Osteoblast (primary cell): ENCODE data around the gene GALM. TPM values are rescaled to one million over a fixed set of nuclear protein-coding genes. Genes with fewer than 3 reads are reported as not detected.

Experiments used
- DNase-seq: peaks from one replicate; pipeline ENCODE4 v3.0.0; 2011; ENCODE audit warnings: low spot score, mixed read lengths; ENCODE audit not compliant: insufficient read length; ENCODE audit errors: missing footprints
- H2AFZ ChIP-seq: 2 replicates; pipeline ENCODE4 v1.6.0; 2011; ENCODE audit warnings: mild to moderate bottlenecking, low read length
- H3K27ac ChIP-seq: 2 replicates; pipeline ENCODE4 v1.5.1; 2011; ENCODE audit warnings: mild to moderate bottlenecking, low read depth, low read length, moderate library complexity
- H3K27me3 ChIP-seq: 2 replicates; pipeline ENCODE4 v1.6.0; 2012; ENCODE audit warnings: mild to moderate bottlenecking, control low read depth, inconsistent platforms, low read length, moderate library complexity; ENCODE audit not compliant: insufficient read depth
- H3K36me3 ChIP-seq: 2 replicates; pipeline ENCODE4 v1.5.1; 2011; ENCODE audit warnings: mild to moderate bottlenecking, low read length, control low read depth, moderate library complexity; ENCODE audit not compliant: insufficient read depth
- H3K4me1 ChIP-seq: 2 replicates; pipeline ENCODE4 v1.5.1; 2011; ENCODE audit warnings: mild to moderate bottlenecking, low read length, control low read depth, moderate library complexity; ENCODE audit not compliant: insufficient read depth
- H3K4me2 ChIP-seq: 2 replicates; pipeline ENCODE4 v1.6.0; 2011; ENCODE audit warnings: mild to moderate bottlenecking, low read length; ENCODE audit not compliant: insufficient read depth
- H3K4me3 ChIP-seq: fragments of 200-600 bp; sonication (generic); 3 replicates; pipeline ENCODE4 v1.5.1; 2012; ENCODE audit warnings: mild to moderate bottlenecking, low read length, inconsistent platforms; ENCODE audit not compliant: insufficient read depth
- H3K79me2 ChIP-seq: 2 replicates; pipeline ENCODE4 v1.6.0; 2012; ENCODE audit warnings: mild to moderate bottlenecking, low read length, control low read depth, inconsistent platforms; ENCODE audit not compliant: insufficient read depth
- H3K9me3 ChIP-seq: 2 replicates; pipeline ENCODE4 v1.5.1; 2011; ENCODE audit warnings: low read depth, low read length, control low read depth
- H4K20me1 ChIP-seq: 2 replicates; pipeline ENCODE4 v1.6.0; 2012; ENCODE audit warnings: mild to moderate bottlenecking, low read length, control low read depth; ENCODE audit not compliant: insufficient read depth
- total RNA-seq: library from RNA; depleted of rRNA; stranded (reverse); fragments of >200 nt; gene quantifications from 2 replicates; pipeline ENCODE4 v1.2.3, GENCODE V29; 2012
- TF ChIP-seq, protein P1 (sequence below): IDR thresholded peaks from 2 replicates; pipeline ENCODE4 v1.5.1; 2011; ENCODE audit warnings: mild to moderate bottlenecking, low read depth, low read length, moderate library complexity; ENCODE audit errors: extremely low read depth

GALM gene
- total RNA-seq, 1 donor: 50.7 TPM

DNA sequence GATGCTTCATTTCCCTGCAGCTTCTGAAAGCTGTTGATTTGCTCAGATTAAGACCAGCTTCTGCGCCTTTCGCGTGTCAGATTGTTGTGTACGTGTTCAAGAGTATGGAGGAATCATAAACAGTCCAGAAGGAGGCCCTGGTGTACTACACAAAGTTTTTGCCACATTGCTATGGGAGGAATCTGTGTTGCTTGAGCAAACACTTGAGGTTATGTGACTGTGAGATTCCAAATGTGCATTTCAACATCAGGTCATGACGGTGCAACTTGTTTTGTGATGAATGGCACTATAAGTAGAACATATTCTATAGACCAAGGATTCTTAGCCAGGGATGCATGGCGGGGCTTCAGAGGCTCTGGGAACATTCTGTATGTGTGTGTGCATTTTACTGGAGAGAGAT lies 50.3 kb downstream of the GALM start:
- Histone ChIP-seq H3K9me3 (no peaks in the 10 kb centered on the region), H4K20me1 (no peaks in the 10 kb centered on the region), H3K27me3 (no peaks in the 10 kb centered on the region), H3K4me2 (no peak overlapping the region), H3K27ac (peak overlapping the region; percentile 82), H2AFZ (peak overlapping the region; percentile 66), H3K4me3 (no peak overlapping the region), H3K79me2 (no peaks in the 10 kb centered on the region), H3K36me3 (no peaks in the 10 kb centered on the region), H3K4me1 (peaks cover 25% of the 10 kb centered on the region)
- DNase-seq: no peak
- TF ChIP-seq, protein P1, sequence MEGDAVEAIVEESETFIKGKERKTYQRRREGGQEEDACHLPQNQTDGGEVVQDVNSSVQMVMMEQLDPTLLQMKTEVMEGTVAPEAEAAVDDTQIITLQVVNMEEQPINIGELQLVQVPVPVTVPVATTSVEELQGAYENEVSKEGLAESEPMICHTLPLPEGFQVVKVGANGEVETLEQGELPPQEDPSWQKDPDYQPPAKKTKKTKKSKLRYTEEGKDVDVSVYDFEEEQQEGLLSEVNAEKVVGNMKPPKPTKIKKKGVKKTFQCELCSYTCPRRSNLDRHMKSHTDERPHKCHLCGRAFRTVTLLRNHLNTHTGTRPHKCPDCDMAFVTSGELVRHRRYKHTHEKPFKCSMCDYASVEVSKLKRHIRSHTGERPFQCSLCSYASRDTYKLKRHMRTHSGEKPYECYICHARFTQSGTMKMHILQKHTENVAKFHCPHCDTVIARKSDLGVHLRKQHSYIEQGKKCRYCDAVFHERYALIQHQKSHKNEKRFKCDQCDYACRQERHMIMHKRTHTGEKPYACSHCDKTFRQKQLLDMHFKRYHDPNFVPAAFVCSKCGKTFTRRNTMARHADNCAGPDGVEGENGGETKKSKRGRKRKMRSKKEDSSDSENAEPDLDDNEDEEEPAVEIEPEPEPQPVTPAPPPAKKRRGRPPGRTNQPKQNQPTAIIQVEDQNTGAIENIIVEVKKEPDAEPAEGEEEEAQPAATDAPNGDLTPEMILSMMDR: no peak

- TF ChIP-seq, protein P1: no peak
- DNase-seq: no peak
- Histone ChIP-seq H3K4me1 (peaks cover 28% of the 10 kb centered on the region), H3K27me3 (no peaks in the 10 kb centered on the region), H3K27ac (no peak overlapping the region), H3K36me3 (no peaks in the 10 kb centered on the region), H2AFZ (no peak overlapping the region), H3K79me2 (no peaks in the 10 kb centered on the region), H4K20me1 (no peaks in the 10 kb centered on the region), H3K4me3 (no peak overlapping the region), H3K9me3 (no peaks in the 10 kb centered on the region), H3K4me2 (no peak overlapping the region)
These were observed 52.7 kb downstream of the GALM start for GRCh38 chr2:38718601-38719000.

DNA sequence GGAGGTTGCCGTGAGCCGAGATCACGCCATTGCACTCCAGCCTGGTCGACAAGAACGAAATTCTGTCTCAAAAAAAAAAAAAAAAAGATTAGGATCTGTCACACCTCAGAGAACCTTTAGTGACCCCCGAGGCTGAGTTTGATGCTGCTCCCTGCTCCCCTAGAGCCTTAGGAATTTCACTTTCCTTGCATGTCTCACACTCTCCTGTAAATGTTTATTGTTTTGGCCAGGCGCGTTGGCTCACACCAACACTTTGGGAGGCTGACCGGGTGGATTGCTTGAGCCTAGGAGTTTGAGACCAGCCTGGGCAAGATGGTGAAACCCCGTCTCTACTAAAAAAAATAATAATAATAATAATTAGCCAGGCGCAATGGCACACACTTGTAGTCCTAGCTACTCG lies 53.8 kb downstream of the GALM start:
- Histone ChIP-seq H2AFZ (no peak overlapping the region), H4K20me1 (no peaks in the 10 kb centered on the region), H3K79me2 (no peaks in the 10 kb centered on the region), H3K4me3 (no peak overlapping the region), H3K9me3 (no peaks in the 10 kb centered on the region), H3K4me2 (no peak overlapping the region), H3K27me3 (no peaks in the 10 kb centered on the region), H3K27ac (no peak overlapping the region), H3K4me1 (peaks cover 28% of the 10 kb centered on the region), H3K36me3 (no peaks in the 10 kb centered on the region)
- TF ChIP-seq, protein P1: no peak
- DNase-seq: no peak

DNA sequence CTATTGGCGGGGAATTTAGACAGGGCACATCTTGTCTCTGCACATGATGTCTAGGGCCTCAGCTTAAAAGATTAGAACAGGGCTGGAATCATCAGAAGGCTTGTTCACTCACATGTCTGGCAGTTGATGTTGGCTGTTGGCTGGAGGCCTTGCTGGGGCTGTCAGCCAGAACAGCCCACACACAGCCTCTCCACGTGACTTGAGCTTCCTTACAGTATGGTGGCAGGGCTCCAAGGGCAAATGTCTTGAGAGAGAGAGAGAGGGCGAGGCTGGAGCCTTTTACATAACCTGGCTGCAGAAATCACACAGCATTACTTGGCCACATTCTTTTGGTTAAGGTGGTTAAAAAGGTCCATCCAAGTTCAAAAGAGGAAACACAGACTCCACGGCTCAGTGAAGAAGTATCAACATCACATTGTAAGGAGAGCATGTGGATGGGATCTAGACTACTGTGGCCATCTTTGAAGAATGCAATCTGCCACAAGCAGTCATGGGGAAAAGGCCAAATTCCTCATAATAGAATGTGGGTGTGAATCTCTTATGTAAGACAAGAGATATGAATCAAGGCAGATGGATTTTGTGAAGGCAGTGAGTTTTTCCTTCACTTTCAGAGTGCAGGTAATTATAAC lies 54.8 kb downstream of the GALM start:
- Histone ChIP-seq H3K4me3 (peak overlapping the region; percentile 14), H3K36me3 (no peaks in the 10 kb centered on the region), H3K27ac (peak overlapping the region; percentile 60), H3K79me2 (no peaks in the 10 kb centered on the region), H3K4me2 (peak overlapping the region; percentile 69), H3K9me3 (no peaks in the 10 kb centered on the region), H2AFZ (peak overlapping the region; percentile 80), H4K20me1 (no peaks in the 10 kb centered on the region), H3K27me3 (no peaks in the 10 kb centered on the region), H3K4me1 (peaks cover 27% of the 10 kb centered on the region)
- peak; percentile 89 for DNase-seq
- TF ChIP-seq, protein P1: no peak
